Measurements from ENCODE around the gene TECR.

DNA sequence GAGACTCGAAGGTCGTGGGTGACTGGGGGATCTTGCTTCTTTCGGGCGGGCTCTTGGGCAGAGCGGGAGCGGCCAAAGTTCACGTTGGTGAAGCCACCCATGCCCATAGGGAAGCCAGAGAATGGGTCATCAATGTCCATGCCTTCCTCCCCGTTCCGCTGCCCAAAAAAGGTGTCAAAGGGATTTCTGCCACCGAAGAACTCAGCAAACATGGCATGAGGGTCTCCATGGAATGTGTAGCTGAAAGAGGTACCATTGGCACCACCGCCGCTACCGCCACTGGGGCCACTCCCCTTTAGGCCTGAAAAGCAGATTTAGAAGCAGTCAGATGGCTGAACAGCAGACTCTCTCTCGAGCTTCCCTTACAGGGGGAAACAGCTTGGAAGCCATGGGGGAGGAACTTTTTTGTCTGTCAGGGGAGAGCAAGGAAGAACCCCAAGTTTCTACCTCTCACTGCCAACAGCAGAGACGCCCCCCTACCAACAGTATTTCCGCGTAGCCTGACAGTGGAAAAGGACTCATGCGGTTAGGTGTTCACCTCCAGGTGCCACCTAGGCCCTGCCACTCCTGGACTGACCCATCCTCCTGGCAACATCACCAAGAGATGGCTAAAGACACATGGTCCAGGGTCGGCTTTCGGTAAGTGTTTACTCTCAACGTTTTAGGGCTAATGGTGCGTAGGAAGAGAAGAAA is 12.5 kb upstream of the TECR start:
- TF ChIP-seq, protein P1, sequence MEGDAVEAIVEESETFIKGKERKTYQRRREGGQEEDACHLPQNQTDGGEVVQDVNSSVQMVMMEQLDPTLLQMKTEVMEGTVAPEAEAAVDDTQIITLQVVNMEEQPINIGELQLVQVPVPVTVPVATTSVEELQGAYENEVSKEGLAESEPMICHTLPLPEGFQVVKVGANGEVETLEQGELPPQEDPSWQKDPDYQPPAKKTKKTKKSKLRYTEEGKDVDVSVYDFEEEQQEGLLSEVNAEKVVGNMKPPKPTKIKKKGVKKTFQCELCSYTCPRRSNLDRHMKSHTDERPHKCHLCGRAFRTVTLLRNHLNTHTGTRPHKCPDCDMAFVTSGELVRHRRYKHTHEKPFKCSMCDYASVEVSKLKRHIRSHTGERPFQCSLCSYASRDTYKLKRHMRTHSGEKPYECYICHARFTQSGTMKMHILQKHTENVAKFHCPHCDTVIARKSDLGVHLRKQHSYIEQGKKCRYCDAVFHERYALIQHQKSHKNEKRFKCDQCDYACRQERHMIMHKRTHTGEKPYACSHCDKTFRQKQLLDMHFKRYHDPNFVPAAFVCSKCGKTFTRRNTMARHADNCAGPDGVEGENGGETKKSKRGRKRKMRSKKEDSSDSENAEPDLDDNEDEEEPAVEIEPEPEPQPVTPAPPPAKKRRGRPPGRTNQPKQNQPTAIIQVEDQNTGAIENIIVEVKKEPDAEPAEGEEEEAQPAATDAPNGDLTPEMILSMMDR (conservative IDR thresholded peaks at IDR 0.05; ENCODE audit: low read depth, low read length): no peak
- TF ChIP-seq EZH2 (IDR thresholded peaks at IDR 0.05; ENCODE audit: low read length, unreplicated experiment): no peak
- no peak for TF ChIP-seq EZH2phosphoT487 (IDR thresholded peaks at IDR 0.05; ENCODE audit: borderline replicate concordance, low read length)
